ENCODE data around the gene UBE2K.
A peak's percentile ranks its signal among the peaks of the same experiment; 100 is the strongest.
"Not testable (repeated sequence)": the region's sequence is repeated elsewhere in the genome, so short reads cannot be mapped to it uniquely, and the experiment has no call there.

Gene UBE2K

GRCh38 chr4:39689970-39690369, 8.0 kb upstream of the UBE2K start:
- no peak for DNase-seq (ENCODE audit: low spot score)

GRCh38 chr4:39698424-39699009, 581 bp downstream of the UBE2K start:
- DNase-seq (ENCODE audit: low spot score): no peak

- no peak for DNase-seq (ENCODE audit: low spot score)
Measured at GRCh38 chr4:39699687-39700409, 1.9 kb downstream of the UBE2K start.

DNA sequence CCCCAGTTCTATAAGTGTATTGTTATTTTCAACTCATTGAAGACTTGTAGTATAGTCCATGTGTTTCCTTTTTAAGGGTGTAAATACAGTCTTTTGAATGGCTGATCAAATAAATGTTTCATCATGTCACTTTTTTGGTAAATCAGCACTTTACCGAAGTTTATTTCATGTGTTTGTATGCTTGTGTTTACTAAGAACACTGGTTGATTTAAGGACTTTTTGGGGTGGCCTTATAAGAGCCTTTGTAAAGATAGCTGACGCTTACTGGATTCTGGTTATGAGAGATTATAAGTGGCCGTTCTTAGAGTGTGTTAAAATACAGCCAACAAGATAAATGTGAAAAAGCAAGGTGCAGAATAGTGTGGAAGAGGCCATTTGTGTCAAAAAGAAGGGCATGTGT, 2.6 kb downstream of the UBE2K start:
- DNase-seq (ENCODE audit: low spot score): no peak

GRCh38 chr4:39702716-39703115, 4.8 kb downstream of the UBE2K start:
- DNase-seq (ENCODE audit: low spot score): no peak

DNA sequence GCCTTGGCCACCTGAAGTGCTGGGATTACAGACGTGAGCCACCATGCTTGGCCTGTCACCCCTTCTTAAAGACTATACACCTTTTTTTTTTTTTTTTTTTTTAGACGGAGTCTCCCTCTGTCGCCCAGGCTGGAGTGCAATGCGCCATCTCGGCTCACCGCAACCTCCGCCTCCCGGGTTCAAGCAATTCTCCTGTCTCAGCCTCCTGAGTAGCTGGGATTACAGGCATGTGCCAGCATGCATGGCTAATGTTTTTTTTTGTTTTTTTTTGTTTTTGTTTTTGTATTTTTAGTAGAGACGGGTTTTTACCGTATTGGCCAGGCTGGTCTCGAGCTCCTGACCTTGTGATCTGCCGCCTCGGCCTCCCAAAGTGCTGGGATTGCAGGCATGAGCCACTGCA, 6.9 kb downstream of the UBE2K start:
- not testable (repeated sequence) for DNase-seq (ENCODE audit: low spot score)

DNA sequence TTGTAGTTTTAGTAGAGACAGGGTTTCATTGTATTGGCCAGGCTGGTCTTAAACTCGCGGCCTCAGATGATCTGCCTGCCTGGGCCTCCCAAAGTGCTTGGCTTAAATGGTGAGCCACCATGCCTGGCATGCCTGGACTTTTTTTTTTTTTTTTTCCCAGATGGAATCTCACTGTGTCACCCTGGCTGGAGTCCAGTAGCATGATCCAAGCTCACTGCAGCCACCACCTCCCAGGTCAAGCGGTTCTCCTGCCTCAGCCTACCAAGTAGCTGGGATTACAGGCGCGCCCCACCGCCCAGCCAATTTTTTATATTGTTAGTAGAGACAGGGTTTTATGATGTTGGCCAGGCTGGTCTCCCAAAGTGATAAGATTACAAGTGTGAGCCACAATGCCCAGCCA, 8.4 kb downstream of the UBE2K start:
- peak; percentile 64 for DNase-seq (ENCODE audit: low spot score)

- DNase-seq (ENCODE audit: low spot score): no peak
Measured at GRCh38 chr4:39706741-39707511, 9.0 kb downstream of the UBE2K start.

GRCh38 chr4:39710098-39710896, 12.4 kb downstream of the UBE2K start:
- DNase-seq (ENCODE audit: low spot score): no peak

- DNase-seq (ENCODE audit: low spot score): no peak
Measured at GRCh38 chr4:39712819-39713607, 15.1 kb downstream of the UBE2K start.

GRCh38 chr4:39713691-39714090, 15.8 kb downstream of the UBE2K start:
- DNase-seq (ENCODE audit: low spot score): no peak

DNA sequence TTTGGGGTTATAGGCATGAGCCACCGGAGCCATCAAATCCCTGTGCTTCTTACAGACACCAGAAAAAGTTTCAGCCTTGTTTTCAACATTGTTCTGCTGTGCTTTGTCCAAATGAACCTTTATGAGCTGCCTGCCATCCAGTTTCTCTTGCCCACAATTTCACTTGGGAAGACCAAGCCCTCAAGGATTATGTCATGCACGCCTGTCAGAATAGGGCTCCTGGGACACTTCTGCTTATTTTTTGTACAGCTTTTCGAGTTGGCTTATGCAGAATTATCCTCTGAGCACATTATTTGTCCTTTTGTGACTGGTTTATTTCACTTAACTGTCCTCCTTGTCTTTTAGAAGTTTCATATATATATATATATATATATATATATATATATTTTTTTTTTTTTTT, 16.2 kb downstream of the UBE2K start:
- DNase-seq (ENCODE audit: low spot score): no peak

GRCh38 chr4:39715788-39716187, 17.9 kb downstream of the UBE2K start:
- no peak for DNase-seq (ENCODE audit: low spot score)

DNA sequence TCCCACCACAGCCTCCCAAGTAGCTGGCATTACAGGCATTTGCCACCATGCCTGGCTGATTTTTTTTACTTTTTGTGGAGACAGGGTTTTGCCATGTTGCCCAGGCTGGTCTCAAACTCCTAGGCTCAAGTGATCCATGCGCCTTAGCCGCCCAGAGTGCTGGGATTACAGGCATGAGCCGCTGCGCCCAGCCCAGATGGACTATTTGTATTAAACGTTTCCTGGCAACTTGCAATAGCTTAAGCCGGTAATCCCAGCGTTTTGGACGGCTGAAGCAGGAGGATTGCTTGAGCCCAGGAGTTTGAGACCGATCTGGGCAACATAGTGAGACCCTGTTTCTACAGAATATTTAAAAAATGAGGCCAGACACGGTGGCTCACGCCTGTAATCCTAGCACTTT, 18.4 kb downstream of the UBE2K start:
- no peak for DNase-seq (ENCODE audit: low spot score)

GRCh38 chr4:39717743-39718142, 19.8 kb downstream of the UBE2K start:
- not testable (repeated sequence) for DNase-seq (ENCODE audit: low spot score)

DNA sequence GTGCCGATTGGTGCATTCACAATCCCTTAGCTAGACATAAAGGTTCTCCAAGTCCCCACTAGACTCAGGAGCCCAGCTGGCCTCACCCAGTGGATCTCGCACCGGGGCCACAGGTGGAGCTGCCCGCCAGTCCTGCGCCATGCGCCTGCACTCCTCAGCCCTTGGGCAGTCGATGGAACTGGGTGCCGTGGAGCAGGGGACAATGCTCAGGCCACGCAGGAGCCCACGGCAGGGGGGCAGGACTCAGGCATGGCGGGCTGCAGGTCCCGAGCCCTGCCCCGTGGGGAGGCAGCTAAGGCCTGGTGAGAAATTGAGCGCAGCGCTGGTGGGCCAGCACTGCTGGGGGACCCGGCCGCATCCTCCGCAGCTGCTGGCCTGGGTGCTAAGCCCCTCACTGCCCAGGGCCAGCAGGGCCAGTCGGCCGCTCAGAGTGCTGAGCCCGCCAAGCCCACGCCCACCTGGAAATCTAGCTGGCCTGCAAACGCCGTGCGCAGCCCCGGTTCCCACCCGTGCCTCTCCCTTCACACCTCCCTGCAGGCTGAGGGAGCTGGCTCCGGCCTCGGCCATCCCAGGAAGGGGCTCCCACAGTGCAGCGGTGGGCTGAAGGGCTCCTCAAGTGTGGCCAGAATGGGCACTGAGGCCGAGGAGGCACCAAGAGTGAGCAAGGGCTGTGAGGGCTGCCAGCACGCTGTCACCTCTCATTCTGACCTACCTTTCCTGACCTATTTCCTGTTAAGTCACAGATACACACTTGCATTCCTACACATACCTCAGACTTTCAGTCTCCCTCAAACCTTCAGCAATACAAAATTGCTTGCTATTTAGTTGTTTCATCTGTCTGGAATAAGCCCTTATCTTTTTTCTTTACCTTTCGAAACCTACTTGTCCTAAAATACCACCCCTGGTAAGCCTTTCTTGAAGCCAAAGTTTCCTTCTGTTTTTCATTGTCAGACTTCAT, 20.7 kb downstream of the UBE2K start:
- no peak for DNase-seq (ENCODE audit: low spot score)

DNA sequence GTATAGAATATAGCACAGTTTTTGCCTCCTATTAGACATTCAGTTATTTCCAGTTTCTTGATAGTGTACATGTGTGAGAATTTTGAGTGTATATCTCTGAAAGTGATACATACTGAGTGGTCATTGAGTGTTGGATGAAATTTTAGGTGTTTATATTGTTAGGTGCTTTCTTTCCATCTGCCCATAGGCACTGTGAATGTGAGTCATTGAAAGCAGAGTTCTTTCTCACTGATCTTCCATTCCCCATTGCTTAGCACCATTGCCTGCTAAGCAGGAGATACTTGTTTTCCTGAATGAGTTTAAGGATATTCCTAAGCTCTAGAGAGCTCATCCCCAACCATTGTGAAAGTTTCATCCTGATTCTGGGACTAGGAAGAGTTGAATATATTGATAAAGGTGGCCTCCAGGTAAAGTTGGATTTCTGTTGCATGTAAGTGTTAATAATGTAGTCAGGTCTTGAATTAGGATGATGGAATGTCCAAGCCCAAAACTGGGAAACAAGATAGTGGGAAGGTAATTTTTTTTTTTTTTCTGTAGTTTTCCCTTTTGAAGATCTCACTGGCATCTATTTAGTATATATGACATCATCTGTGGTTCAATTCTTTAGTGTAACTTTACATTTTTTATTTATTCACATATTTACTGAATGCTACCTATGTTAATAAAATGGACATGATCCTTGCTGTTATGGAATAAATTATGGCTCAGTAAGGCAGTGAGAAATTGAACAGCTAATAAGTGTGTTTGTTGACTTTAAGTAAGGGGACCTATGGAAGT, 22.1 kb downstream of the UBE2K start:
- no peak for DNase-seq (ENCODE audit: low spot score)

GRCh38 chr4:39721273-39721672, 23.3 kb downstream of the UBE2K start:
- not testable (repeated sequence) for DNase-seq (ENCODE audit: low spot score)

GRCh38 chr4:39721788-39722187, 23.9 kb downstream of the UBE2K start:
- DNase-seq (ENCODE audit: low spot score): no peak

GRCh38 chr4:39729557-39729956, 31.6 kb downstream of the UBE2K start:
- no peak for DNase-seq (ENCODE audit: low spot score)
